NCI-H748 (cell line): ENCODE data around the gene POR.

Experiments
- DNase-seq: peaks from one replicate; lab custom pipeline; 2025; ENCODE audit not compliant: unreplicated experiment; lab: John Stamatoyannopoulos, UW

The POR gene

GRCh38 chr7:75971309-75971960 is 56.5 kb downstream of the POR start:
- DNase-seq, result no peak

- no peak for DNase-seq
These were observed 57.2 kb downstream of the POR start for GRCh38 chr7:75971961-75972763.

- no peak for DNase-seq
These were observed 62.8 kb downstream of the POR start for GRCh38 chr7:75977743-75978142.

- DNase-seq, result no peak
These were observed 64.9 kb downstream of the POR start for GRCh38 chr7:75979759-75980429.

- no peak for DNase-seq
These were observed 65.7 kb downstream of the POR start for GRCh38 chr7:75980430-75981202.

GRCh38 chr7:75981203-75981452 is 66.2 kb downstream of the POR start:
- DNase-seq, result no peak

GRCh38 chr7:75981453-75982305 is 66.7 kb downstream of the POR start:
- no peak for DNase-seq

- no peak for DNase-seq
These were observed 67.5 kb downstream of the POR start for GRCh38 chr7:75982306-75983064.

- DNase-seq, result no peak
These were observed 68.6 kb downstream of the POR start for GRCh38 chr7:75983471-75984129.

- DNase-seq, result no peak
These were observed 69.4 kb downstream of the POR start for GRCh38 chr7:75984130-75985008.

- DNase-seq, result no peak
These were observed 70.1 kb downstream of the POR start for GRCh38 chr7:75985009-75985517.

GRCh38 chr7:75985518-75986146 is 70.7 kb downstream of the POR start:
- DNase-seq, result peak; percentile 28

GRCh38 chr7:75986147-75986781 is 71.3 kb downstream of the POR start:
- DNase-seq, result no peak

GRCh38 chr7:75987026-75987804 is 72.3 kb downstream of the POR start:
- no peak for DNase-seq

- no peak for DNase-seq
These were observed 73.0 kb downstream of the POR start for GRCh38 chr7:75987805-75988567.
